Activated naive CD8-positive, alpha-beta T cell treated with anti-CD3 and anti-CD28 coated beads for 36 hours (primary cell): Measurements from ENCODE around the gene EBF3. TPM values are rescaled to one million over a fixed set of nuclear protein-coding genes. Genes with fewer than 3 reads are reported as not detected.

Source experiments
- DNase-seq: peaks from one replicate; pipeline ENCODE4 v3.0.0; 2021
- H3K27ac Mint-ChIP-seq: one replicate; pipeline ENCODE4 v1.8.0; 2022; ENCODE audit warnings: mild to moderate bottlenecking, moderate library complexity, mixed read lengths
- H3K27me3 Mint-ChIP-seq: one replicate; pipeline ENCODE4 v1.8.0; 2022; ENCODE audit warnings: mild to moderate bottlenecking, mixed read lengths
- H3K36me3 Mint-ChIP-seq: one replicate; pipeline ENCODE4 v1.8.0; 2021; ENCODE audit warnings: mild to moderate bottlenecking, mixed read lengths
- H3K4me1 Mint-ChIP-seq: one replicate; pipeline ENCODE4 v1.8.0; 2021; ENCODE audit warnings: mixed read lengths
- H3K4me3 Mint-ChIP-seq: one replicate; pipeline ENCODE4 v1.8.0; 2022; ENCODE audit warnings: mild to moderate bottlenecking, moderate library complexity, mixed read lengths
- H3K9me3 Mint-ChIP-seq: one replicate; pipeline ENCODE4 v1.8.0; 2022; ENCODE audit warnings: mixed read lengths
- total RNA-seq, 2 experiments: library from RNA; stranded (reverse); gene quantifications; one replicate each; pipeline ENCODE4 v1.2.3, GENCODE V29; 2021

Gene EBF3
- total RNA-seq, 2 experiments from 2014 or later = not detected

GRCh38 chr10:129790715-129791446 is 173.2 kb downstream of the EBF3 start:
- Mint-ChIP-seq H3K27ac (no peak overlapping the region), H3K9me3 (peaks cover 35% of the 10 kb centered on the region), H3K27me3 (no peaks in the 10 kb centered on the region), H3K36me3 (peaks cover 6% of the 10 kb centered on the region), H3K4me1 (no peaks in the 10 kb centered on the region), H3K4me3 (no peak overlapping the region)
- no peak for DNase-seq

DNA sequence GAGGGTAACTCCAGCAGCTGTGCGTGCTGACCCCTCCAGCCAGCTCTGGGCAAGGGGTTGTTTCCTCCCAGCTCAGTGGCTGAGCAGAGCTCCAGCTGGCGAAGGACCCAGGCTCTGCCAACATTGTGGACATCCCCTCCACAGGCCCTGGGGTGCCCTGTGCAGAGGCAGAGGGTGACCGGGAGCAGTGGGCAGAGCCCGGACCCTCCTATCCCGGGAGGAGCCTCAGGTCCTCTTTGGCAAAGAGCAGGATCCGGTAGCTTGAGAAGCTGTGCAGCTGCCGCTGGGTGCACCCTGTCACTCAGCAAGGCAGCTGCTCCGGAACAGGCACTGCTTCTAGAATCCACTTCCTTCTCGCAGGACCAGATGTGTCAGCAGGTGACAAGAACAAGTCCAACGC is 175.9 kb downstream of the EBF3 start:
- Mint-ChIP-seq H3K9me3 (peaks cover 31% of the 10 kb centered on the region), H3K4me3 (no peak overlapping the region), H3K27me3 (no peaks in the 10 kb centered on the region), H3K4me1 (no peaks in the 10 kb centered on the region), H3K36me3 (peaks cover 10% of the 10 kb centered on the region), H3K27ac (no peak overlapping the region)
- DNase-seq = no peak

DNA sequence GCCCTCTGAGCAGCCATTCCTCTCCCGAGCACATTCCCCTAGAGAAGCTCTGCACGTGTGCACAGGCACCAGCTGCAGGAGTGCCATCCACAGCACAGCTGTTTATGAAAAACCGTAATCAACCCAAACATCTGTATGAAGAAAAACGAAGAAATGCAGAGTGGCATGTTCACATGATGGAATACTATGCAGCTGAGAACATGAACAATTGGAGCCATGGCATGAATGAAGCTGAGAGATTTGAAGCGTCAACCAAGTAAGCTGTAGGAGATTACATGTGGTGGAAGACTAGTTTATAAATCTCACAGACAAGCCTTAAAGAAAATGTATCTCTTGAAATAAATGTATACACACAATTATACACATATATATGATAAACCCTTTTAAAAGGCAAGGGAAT is 176.5 kb downstream of the EBF3 start:
- H3K4me3 Mint-ChIP-seq = no peak overlapping the region
- H3K4me1 Mint-ChIP-seq = no peaks in the 10 kb centered on the region
- H3K36me3 Mint-ChIP-seq = peaks cover 9% of the 10 kb centered on the region
- DNase-seq = no peak
- no peaks in the 10 kb centered on the region for H3K27me3 Mint-ChIP-seq
- no peak overlapping the region for H3K27ac Mint-ChIP-seq
- H3K9me3 Mint-ChIP-seq = peaks cover 26% of the 10 kb centered on the region

DNA sequence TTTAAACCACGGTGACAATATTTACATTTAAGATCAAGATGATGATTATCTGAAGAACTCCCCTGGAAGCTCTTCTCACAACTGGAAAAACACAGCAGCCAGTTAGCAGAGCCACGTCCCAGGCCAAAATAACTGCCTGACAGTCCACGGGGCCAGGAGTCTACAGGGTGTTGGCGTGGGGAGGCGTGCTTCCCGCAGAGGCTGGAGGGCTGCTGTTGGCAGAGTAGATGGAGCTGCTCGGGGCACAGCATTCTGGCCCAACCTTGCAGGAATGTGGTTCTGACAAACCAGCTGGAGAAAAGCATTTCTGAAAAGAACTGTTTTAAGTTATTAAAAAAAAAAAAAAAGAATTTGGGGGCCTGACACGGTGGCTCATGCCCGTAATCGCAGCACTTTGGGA is 177.9 kb downstream of the EBF3 start:
- no peaks in the 10 kb centered on the region for H3K4me1 Mint-ChIP-seq
- H3K4me3 Mint-ChIP-seq = no peak overlapping the region
- peaks cover 21% of the 10 kb centered on the region for H3K9me3 Mint-ChIP-seq
- peaks cover 9% of the 10 kb centered on the region for H3K36me3 Mint-ChIP-seq
- no peak for DNase-seq
- H3K27me3 Mint-ChIP-seq = no peaks in the 10 kb centered on the region
- no peak overlapping the region for H3K27ac Mint-ChIP-seq

DNA sequence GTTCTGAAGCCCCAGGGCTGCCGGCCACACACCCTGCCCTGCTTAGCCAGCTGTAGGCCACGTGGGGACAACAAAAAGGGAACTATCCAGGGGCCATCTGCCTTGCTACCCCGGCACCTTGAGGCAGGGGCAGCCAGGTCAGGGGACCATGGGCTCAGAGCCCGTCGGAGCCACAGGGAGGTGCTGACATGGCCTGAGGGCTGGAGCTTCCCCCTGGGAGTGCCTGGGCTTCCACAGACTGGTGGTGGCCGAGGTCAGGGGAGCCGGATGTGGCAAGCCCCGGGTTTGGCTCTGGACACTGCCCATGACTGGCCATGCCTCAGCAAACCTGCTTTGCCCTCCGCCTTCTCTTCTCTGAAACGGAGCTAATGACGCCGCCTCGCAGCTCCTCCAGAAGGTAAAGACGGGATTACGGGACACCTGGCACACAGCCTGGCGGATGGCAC is 178.5 kb downstream of the EBF3 start:
- no peak for DNase-seq
- no peak overlapping the region for H3K4me3 Mint-ChIP-seq
- H3K4me1 Mint-ChIP-seq = no peaks in the 10 kb centered on the region
- no peak overlapping the region for H3K27ac Mint-ChIP-seq
- H3K9me3 Mint-ChIP-seq = peaks cover 20% of the 10 kb centered on the region
- H3K27me3 Mint-ChIP-seq = no peaks in the 10 kb centered on the region
- peaks cover 9% of the 10 kb centered on the region for H3K36me3 Mint-ChIP-seq

Other genes with a start within 250 kb of the EBF3 start
- gene C10orf143, start 146.6 kb upstream of the EBF3 start, total RNA-seq = 1 to 10 TPM; 3.3 to 3.8 TPM
- 100 to 1,000 TPM; 142 to 146 TPM for gene GLRX3, start 172.1 kb upstream of the EBF3 start, total RNA-seq